ENCODE results near the gene ANP32B.

GRCh38 chr9:97938081-97938644, 45.0 kb upstream of the ANP32B start, which contains the start of gene HEMGN:
- TF ChIP-seq POLR2A (IDR thresholded peaks at IDR 0.05) (no peak), CTCF (IDR thresholded peaks at IDR 0.05) (no peak)

Measured in adrenal gland (tissue), 5 donors.